Colonic mucosa (tissue), 4 donors: ENCODE data around the gene FGFBP2. TPM values are rescaled to one million over a fixed set of nuclear protein-coding genes. Genes with fewer than 3 reads are reported as not detected.
"Not testable (repeated sequence)": the region's sequence is repeated elsewhere in the genome, so short reads cannot be mapped to it uniquely, and the experiment has no call there.

Experiments
- DNase-seq: peaks from one replicate; pipeline ENCODE4 v3.0.0-alpha.2; 2020
- H3K27ac ChIP-seq: fragments of 200-600 bp; one replicate; pipeline ENCODE4 v1.8.0; 2021
- H3K27me3 ChIP-seq: fragments of 200-600 bp; one replicate; pipeline ENCODE4 v1.8.0; 2021
- H3K36me3 ChIP-seq: fragments of 200-600 bp; one replicate; pipeline ENCODE4 v1.8.0; 2021
- H3K4me1 ChIP-seq: fragments of 200-600 bp; one replicate; pipeline ENCODE4 v1.8.0; 2021; ENCODE audit warnings: mild to moderate bottlenecking
- H3K4me3 ChIP-seq: fragments of 200-600 bp; one replicate; pipeline ENCODE4 v1.8.0; 2021
- H3K9ac ChIP-seq, 2 donors: one replicate each; pipeline ENCODE4 v1.7.0; 2013; ENCODE audit warnings: control low read depth in 2 of 2, low read depth in 2 of 2, low read length in 2 of 2
- H3K9me3 ChIP-seq: fragments of 200-600 bp; one replicate; pipeline ENCODE4 v1.8.0; 2021
- CTCF ChIP-seq: fragments of 200-600 bp; IDR thresholded peaks from one replicate; pipeline ENCODE4 v1.8.0; 2022; ENCODE audit warnings: antibody characterized with exemption, mild to moderate bottlenecking
- intact Hi-C: fragments of 100-400 bp; cut with DNase I; formaldehyde crosslinking; loops from one replicate; pipeline ENCODE4 v1.14.1; 2022
- total RNA-seq, 2 donors: library from RNA; stranded (reverse); fragmentation: NEBNext Ultra II Directional in 1 of 2; extraction: Animal tissue kit (Norgen Biotek cat#: 25700) in 1 of 2; gene quantifications; one replicate each; pipeline ENCODE4 v1.2.1, GENCODE V29; 2021
- donor health status: healthy.
- donor health status: DM: no; HTN: no; CAD: no.
- donor health status: DM: no; HTN: no; CAD: no.

Gene FGFBP2
- total RNA-seq, 2 donors from 2014 or later: 0.37 to 0.96 TPM

DNA sequence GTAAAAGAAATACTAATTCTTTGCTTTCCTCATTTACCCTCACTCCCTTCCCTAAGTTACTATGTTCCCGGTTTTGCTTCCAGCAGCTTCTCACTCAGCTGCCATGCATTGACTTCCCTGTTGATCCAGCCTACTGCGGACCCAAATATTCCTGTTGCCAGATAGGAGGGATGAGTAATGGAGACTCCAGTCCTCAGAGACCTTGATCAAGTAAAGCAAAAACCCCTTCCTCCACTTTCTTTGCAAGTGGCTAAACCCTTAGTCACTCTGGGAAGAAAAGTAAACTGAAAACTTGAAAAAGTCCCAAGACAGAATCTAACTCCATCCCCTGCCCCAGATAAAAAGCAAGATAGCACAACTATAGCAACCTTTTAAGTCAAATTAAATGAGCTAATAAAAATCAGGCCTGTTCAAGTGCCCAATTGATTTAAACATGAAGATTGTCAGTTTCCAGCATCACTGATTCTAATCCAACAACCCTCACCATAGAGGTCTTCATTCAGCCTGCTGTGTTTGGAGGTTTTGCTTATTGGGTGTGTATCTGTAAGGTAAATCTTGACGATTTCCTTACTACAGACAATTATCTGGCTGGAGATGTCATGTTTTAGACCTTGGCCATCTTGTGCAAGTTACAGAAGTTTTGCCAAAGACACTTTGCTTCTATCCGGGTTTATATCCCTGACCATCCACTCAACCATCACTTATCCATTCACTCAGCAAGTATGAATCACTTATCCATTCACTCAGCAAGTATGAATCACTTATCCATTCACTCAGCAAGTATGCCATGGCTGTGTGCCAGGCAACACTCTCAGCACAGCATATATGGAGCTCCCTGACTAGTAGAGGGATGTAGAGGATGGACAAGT, 42.0 kb downstream of the FGFBP2 start:
- Histone ChIP-seq H3K4me3 (no peak overlapping the region), H3K27me3 (no peaks in the 10 kb centered on the region), H3K27ac (no peak overlapping the region), H3K4me1 (no peaks in the 10 kb centered on the region), H3K9ac (no peak overlapping the region), H3K9me3 (no peaks in the 10 kb centered on the region), H3K36me3 (no peaks in the 10 kb centered on the region)
- no peak for TF ChIP-seq CTCF
- intact Hi-C loops: no loop called here
- DNase-seq: peak; percentile 63

- Histone ChIP-seq H3K27ac (peak overlapping the region; percentile 42), H3K27me3 (no peaks in the 10 kb centered on the region)
These were observed 44.4 kb downstream of the FGFBP2 start for GRCh38 chr4:15918484-15919129.

GRCh38 chr4:15917297-15917696, 45.7 kb downstream of the FGFBP2 start:
- H3K27ac ChIP-seq: no peak overlapping the region
- H3K36me3 ChIP-seq: no peaks in the 10 kb centered on the region
- H3K4me1 ChIP-seq: no peaks in the 10 kb centered on the region
- no peak for TF ChIP-seq CTCF
- H3K9ac ChIP-seq: no peak overlapping the region
- no peaks in the 10 kb centered on the region for H3K9me3 ChIP-seq
- no peak overlapping the region for H3K4me3 ChIP-seq
- intact Hi-C loops: no loop called here
- H3K27me3 ChIP-seq: no peaks in the 10 kb centered on the region
- no peak for DNase-seq

More at GRCh38 chr4:15918484-15919129, 44.4 kb downstream of the FGFBP2 start:
- Histone ChIP-seq H3K9me3 (no peaks in the 10 kb centered on the region), H3K4me3 (no peak overlapping the region), H3K9ac (no peak overlapping the region), H3K36me3 (no peaks in the 10 kb centered on the region), H3K4me1 (no peaks in the 10 kb centered on the region)
- intact Hi-C loops: no loop called here
- peak; percentile 76 for DNase-seq
- no peak for TF ChIP-seq CTCF

- DNase-seq, H3K27me3 ChIP-seq, H3K4me1 ChIP-seq, H3K9me3 ChIP-seq, intact Hi-C loops, H3K4me3 ChIP-seq, H3K9ac ChIP-seq, H3K36me3 ChIP-seq, H3K27ac ChIP-seq: not testable (repeated sequence)
These were observed 46.6 kb downstream of the FGFBP2 start for GRCh38 chr4:15916358-15916757.

DNA sequence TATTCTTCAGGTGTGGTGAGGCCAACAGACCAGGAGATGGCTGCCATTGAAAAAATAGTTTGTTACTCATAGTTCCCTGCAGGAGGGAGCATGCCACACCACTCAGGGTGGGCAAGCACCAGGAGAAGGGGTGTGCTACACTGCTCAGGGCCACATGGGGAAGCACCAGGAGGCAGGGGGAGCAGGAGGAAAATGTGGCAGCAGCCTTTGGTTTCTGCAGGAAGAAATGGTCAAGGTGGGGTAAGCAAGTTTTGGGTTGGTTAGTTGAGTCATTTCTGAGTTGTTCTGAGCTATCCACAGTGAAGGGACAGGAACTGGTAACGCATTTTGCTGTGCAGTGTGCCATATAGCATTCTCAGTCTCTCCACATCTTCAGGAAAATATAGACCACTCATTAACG, 48.2 kb downstream of the FGFBP2 start:
- H3K27me3 ChIP-seq: no peaks in the 10 kb centered on the region
- no peaks in the 10 kb centered on the region for H3K36me3 ChIP-seq
- no peak overlapping the region for H3K4me3 ChIP-seq
- H3K9ac ChIP-seq: no peak overlapping the region
- no peaks in the 10 kb centered on the region for H3K9me3 ChIP-seq
- no peak overlapping the region for H3K27ac ChIP-seq
- no peak for TF ChIP-seq CTCF
- DNase-seq: no peak
- no peaks in the 10 kb centered on the region for H3K4me1 ChIP-seq
- intact Hi-C loops: no loop called here

DNA sequence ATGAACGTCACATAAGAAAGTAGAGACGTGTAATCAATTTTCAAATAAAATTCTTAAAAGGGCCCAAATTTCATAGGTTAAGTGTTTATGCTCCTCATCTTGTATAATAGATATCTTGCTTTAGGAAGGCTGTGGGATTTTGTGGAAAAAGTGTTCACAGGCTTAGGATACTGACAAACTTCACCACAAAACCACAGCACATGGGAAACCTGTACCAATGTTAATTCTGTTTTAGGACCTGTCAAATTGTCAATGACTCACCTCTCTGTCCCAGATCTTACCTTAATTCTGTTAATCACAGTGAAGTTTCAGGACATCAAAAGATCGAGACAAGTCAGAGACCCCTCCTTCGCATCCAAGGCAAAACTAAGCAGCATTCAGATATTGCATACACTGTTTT, 48.7 kb downstream of the FGFBP2 start:
- H3K27me3 ChIP-seq: no peaks in the 10 kb centered on the region
- H3K9me3 ChIP-seq: no peaks in the 10 kb centered on the region
- H3K4me3 ChIP-seq: no peak overlapping the region
- no peak overlapping the region for H3K27ac ChIP-seq
- no peak for DNase-seq
- no peak overlapping the region for H3K9ac ChIP-seq
- H3K36me3 ChIP-seq: no peaks in the 10 kb centered on the region
- intact Hi-C loops: no loop called here
- H3K4me1 ChIP-seq: no peaks in the 10 kb centered on the region
- no peak for TF ChIP-seq CTCF
